Activated CD8-positive, alpha-beta memory T cell treated with anti-CD3 and anti-CD28 coated beads, Interleukin-2, amount 50 U/mL, for 24 hours (primary cell): ENCODE data around the gene KDSR.

Experiments
- DNase-seq: peaks from one replicate; pipeline ENCODE4 v3.0.0-alpha.2; 2020; ENCODE audit errors: extremely low read depth

Gene KDSR

GRCh38 chr18:63284173-63284799 lies 82.7 kb downstream of the KDSR start:
- no peak for DNase-seq

- no peak for DNase-seq
Observed at GRCh38 chr18:63283305-63284094, 83.5 kb downstream of the KDSR start.

- DNase-seq, result no peak
Observed at GRCh38 chr18:63282793-63283192, 84.2 kb downstream of the KDSR start.
